ENCODE results near the gene ATAT1. TPM values are rescaled to one million over a fixed set of nuclear protein-coding genes. Genes with fewer than 3 reads are reported as not detected.

The ATAT1 gene
- total RNA-seq, 1 experiment from 2014 or later = 19.3 TPM

DNA sequence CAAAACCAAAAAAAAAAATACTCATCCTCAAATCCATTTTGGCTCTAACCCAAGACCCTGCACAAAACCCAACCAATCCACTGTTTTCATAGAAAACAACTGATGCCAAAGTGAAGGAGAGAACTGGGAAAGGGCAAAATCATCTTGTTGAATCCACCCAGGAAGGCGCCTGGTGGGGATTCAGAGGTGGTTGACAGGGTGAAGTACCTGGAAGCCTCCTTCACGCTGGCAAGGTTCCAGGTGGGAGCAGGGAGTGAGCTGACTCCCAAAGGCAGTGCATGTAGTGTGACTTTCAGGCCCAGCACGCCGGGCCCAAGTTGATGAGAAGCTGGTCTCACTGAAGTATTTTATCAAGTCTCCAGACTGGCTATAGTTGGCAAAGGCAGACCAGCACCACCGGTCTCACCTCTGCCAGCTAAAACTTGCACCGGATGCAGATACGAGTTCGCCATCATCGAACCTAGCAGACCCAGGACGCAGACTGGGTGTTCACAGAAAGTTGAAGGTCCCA lies 26.2 kb upstream of the ATAT1 start:
- no peaks in the 10 kb centered on the region for H3K9me3 Mint-ChIP-seq
- no peak overlapping the region for H3K4me3 Mint-ChIP-seq
- ATAC-seq = no peak
- no peak for DNase-seq (ENCODE audit: low spot score)
- no peak overlapping the region for H3K27ac Mint-ChIP-seq
- H3K27me3 Mint-ChIP-seq (ENCODE audit: low read depth) = no peaks in the 10 kb centered on the region
- H3K4me1 Mint-ChIP-seq = no peaks in the 10 kb centered on the region
- H3K36me3 Mint-ChIP-seq = peaks cover 51% of the 10 kb centered on the region
- TF ChIP-seq, protein P1, sequence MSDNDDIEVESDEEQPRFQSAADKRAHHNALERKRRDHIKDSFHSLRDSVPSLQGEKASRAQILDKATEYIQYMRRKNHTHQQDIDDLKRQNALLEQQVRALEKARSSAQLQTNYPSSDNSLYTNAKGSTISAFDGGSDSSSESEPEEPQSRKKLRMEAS (CRISPR knock-in tag; IDR thresholded peaks at IDR 0.05) = no peak
- TF ChIP-seq SOX15 (CRISPR knock-in tag; IDR thresholded peaks at IDR 0.05) (no peak), ZNF121 (CRISPR knock-in tag; IDR thresholded peaks at IDR 0.05) (no peak), TEAD4 (CRISPR knock-in tag; IDR thresholded peaks at IDR 0.05) (no peak), TCF7 (CRISPR knock-in tag; IDR thresholded peaks at IDR 0.05; ENCODE audit: low read depth) (no peak), TEAD1 (CRISPR knock-in tag; IDR thresholded peaks at IDR 0.05) (no peak), ZNF671 (CRISPR knock-in tag; IDR thresholded peaks at IDR 0.05) (no peak), ZNF138 (CRISPR knock-in tag; conservative IDR thresholded peaks at IDR 0.05) (no peak), ATF1 (CRISPR knock-in tag; IDR thresholded peaks at IDR 0.05) (no peak)
- TF ChIP-seq, protein P2, sequence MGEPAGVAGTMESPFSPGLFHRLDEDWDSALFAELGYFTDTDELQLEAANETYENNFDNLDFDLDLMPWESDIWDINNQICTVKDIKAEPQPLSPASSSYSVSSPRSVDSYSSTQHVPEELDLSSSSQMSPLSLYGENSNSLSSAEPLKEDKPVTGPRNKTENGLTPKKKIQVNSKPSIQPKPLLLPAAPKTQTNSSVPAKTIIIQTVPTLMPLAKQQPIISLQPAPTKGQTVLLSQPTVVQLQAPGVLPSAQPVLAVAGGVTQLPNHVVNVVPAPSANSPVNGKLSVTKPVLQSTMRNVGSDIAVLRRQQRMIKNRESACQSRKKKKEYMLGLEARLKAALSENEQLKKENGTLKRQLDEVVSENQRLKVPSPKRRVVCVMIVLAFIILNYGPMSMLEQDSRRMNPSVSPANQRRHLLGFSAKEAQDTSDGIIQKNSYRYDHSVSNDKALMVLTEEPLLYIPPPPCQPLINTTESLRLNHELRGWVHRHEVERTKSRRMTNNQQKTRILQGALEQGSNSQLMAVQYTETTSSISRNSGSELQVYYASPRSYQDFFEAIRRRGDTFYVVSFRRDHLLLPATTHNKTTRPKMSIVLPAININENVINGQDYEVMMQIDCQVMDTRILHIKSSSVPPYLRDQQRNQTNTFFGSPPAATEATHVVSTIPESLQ (CRISPR knock-in tag; IDR thresholded peaks at IDR 0.05) = no peak
- TF ChIP-seq, protein P3, sequence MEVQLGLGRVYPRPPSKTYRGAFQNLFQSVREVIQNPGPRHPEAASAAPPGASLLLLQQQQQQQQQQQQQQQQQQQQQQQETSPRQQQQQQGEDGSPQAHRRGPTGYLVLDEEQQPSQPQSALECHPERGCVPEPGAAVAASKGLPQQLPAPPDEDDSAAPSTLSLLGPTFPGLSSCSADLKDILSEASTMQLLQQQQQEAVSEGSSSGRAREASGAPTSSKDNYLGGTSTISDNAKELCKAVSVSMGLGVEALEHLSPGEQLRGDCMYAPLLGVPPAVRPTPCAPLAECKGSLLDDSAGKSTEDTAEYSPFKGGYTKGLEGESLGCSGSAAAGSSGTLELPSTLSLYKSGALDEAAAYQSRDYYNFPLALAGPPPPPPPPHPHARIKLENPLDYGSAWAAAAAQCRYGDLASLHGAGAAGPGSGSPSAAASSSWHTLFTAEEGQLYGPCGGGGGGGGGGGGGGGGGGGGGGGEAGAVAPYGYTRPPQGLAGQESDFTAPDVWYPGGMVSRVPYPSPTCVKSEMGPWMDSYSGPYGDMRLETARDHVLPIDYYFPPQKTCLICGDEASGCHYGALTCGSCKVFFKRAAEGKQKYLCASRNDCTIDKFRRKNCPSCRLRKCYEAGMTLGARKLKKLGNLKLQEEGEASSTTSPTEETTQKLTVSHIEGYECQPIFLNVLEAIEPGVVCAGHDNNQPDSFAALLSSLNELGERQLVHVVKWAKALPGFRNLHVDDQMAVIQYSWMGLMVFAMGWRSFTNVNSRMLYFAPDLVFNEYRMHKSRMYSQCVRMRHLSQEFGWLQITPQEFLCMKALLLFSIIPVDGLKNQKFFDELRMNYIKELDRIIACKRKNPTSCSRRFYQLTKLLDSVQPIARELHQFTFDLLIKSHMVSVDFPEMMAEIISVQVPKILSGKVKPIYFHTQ (CRISPR knock-in tag; IDR thresholded peaks at IDR 0.05) = no peak
- TF ChIP-seq, protein P4, sequence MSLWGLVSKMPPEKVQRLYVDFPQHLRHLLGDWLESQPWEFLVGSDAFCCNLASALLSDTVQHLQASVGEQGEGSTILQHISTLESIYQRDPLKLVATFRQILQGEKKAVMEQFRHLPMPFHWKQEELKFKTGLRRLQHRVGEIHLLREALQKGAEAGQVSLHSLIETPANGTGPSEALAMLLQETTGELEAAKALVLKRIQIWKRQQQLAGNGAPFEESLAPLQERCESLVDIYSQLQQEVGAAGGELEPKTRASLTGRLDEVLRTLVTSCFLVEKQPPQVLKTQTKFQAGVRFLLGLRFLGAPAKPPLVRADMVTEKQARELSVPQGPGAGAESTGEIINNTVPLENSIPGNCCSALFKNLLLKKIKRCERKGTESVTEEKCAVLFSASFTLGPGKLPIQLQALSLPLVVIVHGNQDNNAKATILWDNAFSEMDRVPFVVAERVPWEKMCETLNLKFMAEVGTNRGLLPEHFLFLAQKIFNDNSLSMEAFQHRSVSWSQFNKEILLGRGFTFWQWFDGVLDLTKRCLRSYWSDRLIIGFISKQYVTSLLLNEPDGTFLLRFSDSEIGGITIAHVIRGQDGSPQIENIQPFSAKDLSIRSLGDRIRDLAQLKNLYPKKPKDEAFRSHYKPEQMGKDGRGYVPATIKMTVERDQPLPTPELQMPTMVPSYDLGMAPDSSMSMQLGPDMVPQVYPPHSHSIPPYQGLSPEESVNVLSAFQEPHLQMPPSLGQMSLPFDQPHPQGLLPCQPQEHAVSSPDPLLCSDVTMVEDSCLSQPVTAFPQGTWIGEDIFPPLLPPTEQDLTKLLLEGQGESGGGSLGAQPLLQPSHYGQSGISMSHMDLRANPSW (CRISPR knock-in tag; conservative IDR thresholded peaks at IDR 0.05; ENCODE audit: low read depth) = no peak
- TF ChIP-seq, protein P5, sequence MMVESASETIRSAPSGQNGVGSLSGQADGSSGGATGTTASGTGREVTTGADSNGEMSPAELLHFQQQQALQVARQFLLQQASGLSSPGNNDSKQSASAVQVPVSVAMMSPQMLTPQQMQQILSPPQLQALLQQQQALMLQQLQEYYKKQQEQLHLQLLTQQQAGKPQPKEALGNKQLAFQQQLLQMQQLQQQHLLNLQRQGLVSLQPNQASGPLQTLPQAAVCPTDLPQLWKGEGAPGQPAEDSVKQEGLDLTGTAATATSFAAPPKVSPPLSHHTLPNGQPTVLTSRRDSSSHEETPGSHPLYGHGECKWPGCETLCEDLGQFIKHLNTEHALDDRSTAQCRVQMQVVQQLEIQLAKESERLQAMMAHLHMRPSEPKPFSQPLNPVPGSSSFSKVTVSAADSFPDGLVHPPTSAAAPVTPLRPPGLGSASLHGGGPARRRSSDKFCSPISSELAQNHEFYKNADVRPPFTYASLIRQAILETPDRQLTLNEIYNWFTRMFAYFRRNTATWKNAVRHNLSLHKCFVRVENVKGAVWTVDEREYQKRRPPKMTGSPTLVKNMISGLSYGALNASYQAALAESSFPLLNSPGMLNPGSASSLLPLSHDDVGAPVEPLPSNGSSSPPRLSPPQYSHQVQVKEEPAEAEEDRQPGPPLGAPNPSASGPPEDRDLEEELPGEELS (CRISPR knock-in tag; IDR thresholded peaks at IDR 0.05) = no peak
- TF ChIP-seq, protein P6, sequence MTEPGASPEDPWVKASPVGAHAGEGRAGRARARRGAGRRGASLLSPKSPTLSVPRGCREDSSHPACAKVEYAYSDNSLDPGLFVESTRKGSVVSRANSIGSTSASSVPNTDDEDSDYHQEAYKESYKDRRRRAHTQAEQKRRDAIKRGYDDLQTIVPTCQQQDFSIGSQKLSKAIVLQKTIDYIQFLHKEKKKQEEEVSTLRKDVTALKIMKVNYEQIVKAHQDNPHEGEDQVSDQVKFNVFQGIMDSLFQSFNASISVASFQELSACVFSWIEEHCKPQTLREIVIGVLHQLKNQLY (CRISPR knock-in tag; IDR thresholded peaks at IDR 0.05) = no peak
- ChIA-PET POLR2A (interaction anchor here (1.2 to 1.8 kb wide), 3 partner anchors 10 to 14 kb away, joined by 6 to 7 read pairs (median 6); no protein-coding TSS in a partner anchor), CTCF (interaction anchor here (1.2 to 2.7 kb wide), 3 partner anchors 59 to 147 kb away, joined by 3 to 5 read pairs (median 3); no protein-coding TSS in a partner anchor)

DNA sequence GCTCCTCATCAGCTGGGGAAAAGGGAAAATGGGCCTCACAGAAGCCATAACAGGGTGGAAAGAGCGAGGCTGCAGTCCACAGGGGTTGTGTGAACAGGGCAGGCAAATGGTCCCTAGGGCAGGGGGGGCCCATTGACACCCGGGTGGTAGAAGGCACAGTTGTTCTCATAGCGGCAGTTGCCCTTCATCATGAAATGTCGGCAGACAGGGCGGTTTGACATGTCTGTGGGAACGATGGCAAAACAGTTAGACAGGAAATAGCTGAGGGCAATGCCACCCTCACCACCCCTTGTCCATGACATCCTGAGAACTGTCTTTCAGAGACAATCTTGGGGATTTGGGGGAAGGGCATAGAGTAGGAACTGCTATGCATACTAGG lies 25.2 kb upstream of the ATAT1 start:
- no peak for TF ChIP-seq JUN (CRISPR knock-in tag; IDR thresholded peaks at IDR 0.05)
- TF ChIP-seq, protein P7, sequence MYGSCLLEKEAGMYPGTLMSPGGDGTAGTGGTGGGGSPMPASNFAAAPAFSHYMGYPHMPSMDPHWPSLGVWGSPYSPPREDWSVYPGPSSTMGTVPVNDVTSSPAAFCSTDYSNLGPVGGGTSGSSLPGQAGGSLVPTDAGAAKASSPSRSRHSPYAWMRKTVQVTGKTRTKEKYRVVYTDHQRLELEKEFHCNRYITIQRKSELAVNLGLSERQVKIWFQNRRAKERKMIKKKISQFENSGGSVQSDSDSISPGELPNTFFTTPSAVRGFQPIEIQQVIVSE (CRISPR knock-in tag; IDR thresholded peaks at IDR 0.05; ENCODE audit: borderline replicate concordance) = no peak
- TF ChIP-seq, protein P8, sequence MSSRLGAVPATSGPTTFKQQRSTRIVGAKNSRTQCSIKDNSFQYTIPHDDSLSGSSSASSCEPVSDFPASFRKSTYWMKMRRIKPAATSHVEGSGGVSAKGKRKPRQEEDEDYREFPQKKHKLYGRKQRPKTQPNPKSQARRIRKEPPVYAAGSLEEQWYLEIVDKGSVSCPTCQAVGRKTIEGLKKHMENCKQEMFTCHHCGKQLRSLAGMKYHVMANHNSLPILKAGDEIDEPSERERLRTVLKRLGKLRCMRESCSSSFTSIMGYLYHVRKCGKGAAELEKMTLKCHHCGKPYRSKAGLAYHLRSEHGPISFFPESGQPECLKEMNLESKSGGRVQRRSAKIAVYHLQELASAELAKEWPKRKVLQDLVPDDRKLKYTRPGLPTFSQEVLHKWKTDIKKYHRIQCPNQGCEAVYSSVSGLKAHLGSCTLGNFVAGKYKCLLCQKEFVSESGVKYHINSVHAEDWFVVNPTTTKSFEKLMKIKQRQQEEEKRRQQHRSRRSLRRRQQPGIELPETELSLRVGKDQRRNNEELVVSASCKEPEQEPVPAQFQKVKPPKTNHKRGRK (CRISPR knock-in tag; IDR thresholded peaks at IDR 0.05; ENCODE audit: borderline replicate concordance) = no peak
- TF ChIP-seq ZNF263 (CRISPR knock-in tag; IDR thresholded peaks at IDR 0.05; ENCODE audit: low read depth) = no peak
- TF ChIP-seq EMX1 (CRISPR knock-in tag; IDR thresholded peaks at IDR 0.05) = no peak
- TF ChIP-seq ZNF138 (CRISPR knock-in tag; conservative IDR thresholded peaks at IDR 0.05) = no peak
- no peak for TF ChIP-seq ETV6 (CRISPR knock-in tag; IDR thresholded peaks at IDR 0.05)
- TF ChIP-seq FOXJ3 (CRISPR knock-in tag; IDR thresholded peaks at IDR 0.05; ENCODE audit: borderline replicate concordance) = no peak
- TF ChIP-seq ZNF121 (CRISPR knock-in tag; IDR thresholded peaks at IDR 0.05) = no peak
- CTCF ChIA-PET = interaction anchor here (1.2 to 2.7 kb wide), 3 partner anchors 60 to 148 kb away, joined by 3 to 5 read pairs (median 3); no protein-coding TSS in a partner anchor
- H3K4me3 Mint-ChIP-seq = no peak overlapping the region
- ATAC-seq (no peak), DNase-seq (ENCODE audit: low spot score) (no peak)
- H3K9me3 Mint-ChIP-seq = no peaks in the 10 kb centered on the region
- peaks cover 59% of the 10 kb centered on the region for H3K36me3 Mint-ChIP-seq
- POLR2A ChIA-PET = interaction anchor here (1.3 to 1.8 kb wide), 2 partner anchors 11 to 13 kb away, joined by 6 to 7 read pairs; no protein-coding TSS in a partner anchor
- H3K4me1 Mint-ChIP-seq = no peaks in the 10 kb centered on the region
- no peak overlapping the region for H3K27ac Mint-ChIP-seq
- H3K27me3 Mint-ChIP-seq (ENCODE audit: low read depth) = no peaks in the 10 kb centered on the region

Measured in WTC11 (cell line).